Cardiac muscle cell (in vitro differentiated cells and primary cell): ENCODE data around the gene CPNE2. TPM values are rescaled to one million over a fixed set of nuclear protein-coding genes. Genes with fewer than 3 reads are reported as not detected.
"Not testable (repeated sequence)": the region's sequence is repeated elsewhere in the genome, so short reads cannot be mapped to it uniquely, and the experiment has no call there.

ENCODE experiments used
- DNase-seq, 2 donors: peaks; one replicate each; pipeline versions ENCODE4 v3.0.0 to v3.0.0-alpha.2; 2010 to 2017; ENCODE audit warnings: low read depth in 1 of 2, low spot score in 1 of 2
- H3K27ac ChIP-seq: fragments of 200-600 bp; sonication (generic); 2 replicates; pipeline ENCODE4 v1.5.1; 2016
- H3K27me3 ChIP-seq: fragments of 200-600 bp; sonication (generic); 2 replicates; pipeline ENCODE4 v1.6.0; 2016; ENCODE audit warnings: control low read depth
- H3K36me3 ChIP-seq: fragments of 200-600 bp; sonication (generic); 2 replicates; pipeline ENCODE4 v1.5.1; 2016; ENCODE audit warnings: control low read depth
- H3K4me1 ChIP-seq: fragments of 200-600 bp; sonication (generic); 2 replicates; pipeline ENCODE4 v1.8.1; 2017; ENCODE audit warnings: low read depth, mild to moderate bottlenecking, mixed run types
- H3K4me3 ChIP-seq: fragments of 200-600 bp; sonication (generic); 2 replicates; pipeline ENCODE4 v1.5.1; 2016; ENCODE audit warnings: mild to moderate bottlenecking
- H3K9me3 ChIP-seq: fragments of 200-600 bp; sonication (generic); 2 replicates; pipeline ENCODE4 v1.5.1; 2017; ENCODE audit warnings: low read depth, mild to moderate bottlenecking, control low read depth
- polyA plus RNA-seq: library from polyadenylated mRNA; unstranded; fragments of >200 nt; fragmentation: Nextera tagmentation; extraction: Ambion mirVana; gene quantifications from 2 replicates; pipeline ENCODE4 v1.2.1, GENCODE V29; 2016
- total RNA-seq: library from RNA; depleted of rRNA; stranded (reverse); fragments of >200 nt; gene quantifications from 2 replicates; pipeline ENCODE4 v1.2.3, GENCODE V29; 2016
- TF ChIP-seq, protein P1 (sequence below): IDR thresholded peaks from 2 replicates; pipeline ENCODE4 v1.5.1; 2012; ENCODE audit warnings: low read depth, mild to moderate bottlenecking, low read length

CPNE2 gene
- total and polyA plus RNA-seq, 2 experiments from 2014 or later, result 25.5 to 43.0 TPM

DNA sequence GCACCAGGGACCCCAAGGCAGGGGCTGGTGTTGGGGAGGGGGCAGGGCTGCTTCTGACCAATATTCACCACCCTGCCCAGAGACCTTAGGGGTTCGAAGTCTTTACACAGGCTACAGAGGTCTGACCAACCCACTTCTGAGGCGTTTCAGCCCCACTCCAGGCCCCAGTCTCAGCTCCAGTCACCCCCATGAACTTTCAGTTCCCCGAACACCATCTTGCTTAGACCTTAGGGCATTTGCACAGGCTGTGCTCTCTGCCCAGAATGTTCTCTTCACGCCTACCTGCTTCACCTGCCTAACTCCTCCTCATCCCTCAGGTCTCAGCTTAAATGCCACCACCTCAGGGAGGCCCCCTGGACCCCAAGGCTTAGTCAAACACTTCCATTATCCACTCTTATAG lies 25.8 kb upstream of the CPNE2 start:
- H3K9me3 ChIP-seq, result no peaks in the 10 kb centered on the region
- TF ChIP-seq, protein P1, sequence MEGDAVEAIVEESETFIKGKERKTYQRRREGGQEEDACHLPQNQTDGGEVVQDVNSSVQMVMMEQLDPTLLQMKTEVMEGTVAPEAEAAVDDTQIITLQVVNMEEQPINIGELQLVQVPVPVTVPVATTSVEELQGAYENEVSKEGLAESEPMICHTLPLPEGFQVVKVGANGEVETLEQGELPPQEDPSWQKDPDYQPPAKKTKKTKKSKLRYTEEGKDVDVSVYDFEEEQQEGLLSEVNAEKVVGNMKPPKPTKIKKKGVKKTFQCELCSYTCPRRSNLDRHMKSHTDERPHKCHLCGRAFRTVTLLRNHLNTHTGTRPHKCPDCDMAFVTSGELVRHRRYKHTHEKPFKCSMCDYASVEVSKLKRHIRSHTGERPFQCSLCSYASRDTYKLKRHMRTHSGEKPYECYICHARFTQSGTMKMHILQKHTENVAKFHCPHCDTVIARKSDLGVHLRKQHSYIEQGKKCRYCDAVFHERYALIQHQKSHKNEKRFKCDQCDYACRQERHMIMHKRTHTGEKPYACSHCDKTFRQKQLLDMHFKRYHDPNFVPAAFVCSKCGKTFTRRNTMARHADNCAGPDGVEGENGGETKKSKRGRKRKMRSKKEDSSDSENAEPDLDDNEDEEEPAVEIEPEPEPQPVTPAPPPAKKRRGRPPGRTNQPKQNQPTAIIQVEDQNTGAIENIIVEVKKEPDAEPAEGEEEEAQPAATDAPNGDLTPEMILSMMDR, result no peak
- no peak for DNase-seq
- no peak overlapping the region for H3K4me3 ChIP-seq
- no peaks in the 10 kb centered on the region for H3K27me3 ChIP-seq
- H3K27ac ChIP-seq, result no peak overlapping the region
- no peaks in the 10 kb centered on the region for H3K4me1 ChIP-seq
- no peaks in the 10 kb centered on the region for H3K36me3 ChIP-seq

DNA sequence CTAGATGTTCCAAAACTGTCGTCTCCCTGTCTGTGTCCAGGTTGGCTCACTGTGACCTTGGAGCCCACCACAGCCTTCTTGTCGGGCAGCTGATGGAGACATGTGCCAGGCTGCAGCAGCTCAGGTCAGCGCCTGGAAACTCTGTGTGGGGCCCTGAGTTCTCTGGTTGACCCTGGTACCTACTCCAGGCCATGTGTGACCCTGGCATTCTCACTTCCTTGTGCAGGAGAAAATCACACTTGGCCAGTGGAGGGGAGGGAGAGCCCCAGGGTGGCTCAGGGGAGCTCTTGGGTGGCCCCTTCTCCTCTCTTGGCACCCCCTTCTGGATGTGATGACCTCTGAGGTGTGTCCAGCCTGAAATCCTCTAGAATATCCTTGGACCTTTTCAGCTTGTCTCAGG lies 25.0 kb upstream of the CPNE2 start:
- H3K4me3 ChIP-seq, result no peak overlapping the region
- no peak overlapping the region for H3K27ac ChIP-seq
- TF ChIP-seq, protein P1, result no peak
- no peaks in the 10 kb centered on the region for H3K27me3 ChIP-seq
- no peaks in the 10 kb centered on the region for H3K36me3 ChIP-seq
- H3K4me1 ChIP-seq, result no peaks in the 10 kb centered on the region
- no peak for DNase-seq
- no peaks in the 10 kb centered on the region for H3K9me3 ChIP-seq

DNA sequence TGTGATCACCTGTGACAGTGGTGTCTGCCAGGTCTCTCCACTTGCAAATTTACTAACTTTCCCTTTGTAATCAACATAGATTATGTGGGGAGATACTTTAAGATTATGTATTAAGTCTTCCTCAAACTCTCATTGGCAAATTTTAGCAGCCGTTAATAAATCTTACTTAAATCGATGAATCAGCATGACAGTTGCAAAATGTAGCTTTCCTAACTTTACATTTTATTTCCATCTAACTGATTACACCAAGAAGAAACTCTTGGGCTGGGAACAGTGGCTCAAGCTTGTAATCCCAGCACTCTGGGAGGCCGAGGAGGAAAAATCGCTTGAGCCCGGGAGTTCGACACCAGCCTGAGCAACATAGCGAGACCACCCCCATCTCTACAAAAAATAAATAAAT lies 23.3 kb upstream of the CPNE2 start:
- no peak overlapping the region for H3K4me3 ChIP-seq
- H3K36me3 ChIP-seq, result no peaks in the 10 kb centered on the region
- no peaks in the 10 kb centered on the region for H3K4me1 ChIP-seq
- no peak for DNase-seq
- no peak overlapping the region for H3K27ac ChIP-seq
- H3K9me3 ChIP-seq, result no peaks in the 10 kb centered on the region
- no peaks in the 10 kb centered on the region for H3K27me3 ChIP-seq
- TF ChIP-seq, protein P1, result no peak

DNA sequence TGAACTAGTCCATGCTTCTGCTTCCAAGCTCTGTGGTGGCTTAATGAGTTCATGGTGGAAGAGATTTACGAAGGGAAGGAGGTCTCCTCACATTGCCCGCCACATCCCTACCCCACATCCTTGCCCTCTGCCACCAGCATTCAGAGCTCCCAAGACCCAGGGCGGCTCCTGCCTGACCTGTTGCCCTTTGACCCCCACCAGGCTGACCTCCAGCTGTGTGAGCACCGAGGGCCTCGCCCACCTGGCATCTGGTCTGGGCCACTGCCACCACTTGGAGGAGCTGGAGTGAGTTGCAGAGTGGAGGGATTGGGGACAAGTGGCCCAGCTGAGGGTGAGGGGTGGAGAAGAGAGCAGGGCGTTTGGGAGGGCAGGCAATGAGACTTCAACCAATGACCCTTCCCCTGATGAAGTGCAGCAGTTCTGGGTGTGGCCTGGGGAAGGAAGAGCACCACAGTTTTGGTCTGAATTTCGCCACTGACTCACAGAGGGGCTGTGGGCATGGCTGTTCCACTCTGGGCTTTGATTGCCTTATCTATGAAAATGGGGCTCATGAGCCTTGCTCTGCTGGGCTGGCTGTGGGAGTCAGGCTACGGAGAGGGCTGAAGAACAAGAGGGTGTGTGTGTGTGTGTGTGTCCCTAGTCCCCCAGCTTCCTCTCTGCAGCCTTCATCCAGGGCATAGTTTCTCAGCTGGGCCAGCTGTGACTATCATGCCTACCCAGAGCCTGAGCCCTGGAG lies 22.6 kb upstream of the CPNE2 start:
- no peak for DNase-seq
- TF ChIP-seq, protein P1, result no peak
- no peak overlapping the region for H3K27ac ChIP-seq
- no peaks in the 10 kb centered on the region for H3K9me3 ChIP-seq
- H3K27me3 ChIP-seq, result no peaks in the 10 kb centered on the region
- H3K36me3 ChIP-seq, result no peaks in the 10 kb centered on the region
- H3K4me3 ChIP-seq, result no peak overlapping the region
- no peaks in the 10 kb centered on the region for H3K4me1 ChIP-seq

DNA sequence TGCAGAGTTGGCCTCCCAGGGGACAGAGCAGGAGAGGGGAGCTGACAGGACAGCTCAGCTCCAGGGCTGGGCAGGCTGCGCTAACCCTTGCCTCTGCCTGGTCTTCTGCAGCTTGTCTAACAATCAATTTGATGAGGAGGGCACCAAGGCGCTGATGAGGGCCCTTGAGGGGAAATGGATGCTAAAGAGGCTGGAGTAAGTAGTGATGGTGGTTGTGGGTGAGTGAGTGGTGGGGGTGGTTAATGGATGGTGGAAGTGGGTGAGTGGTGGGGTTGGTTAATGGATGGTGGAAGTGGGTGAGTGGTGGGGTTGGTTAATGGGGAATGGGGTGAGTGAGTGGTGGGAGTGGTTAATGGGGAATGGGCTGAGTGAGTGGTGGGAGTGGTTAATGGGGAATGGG lies 22.0 kb upstream of the CPNE2 start:
- H3K9me3 ChIP-seq, result no peaks in the 10 kb centered on the region
- H3K4me1 ChIP-seq, result no peaks in the 10 kb centered on the region
- H3K27me3 ChIP-seq, result no peaks in the 10 kb centered on the region
- H3K36me3 ChIP-seq, result no peaks in the 10 kb centered on the region
- H3K4me3 ChIP-seq, result no peak overlapping the region
- TF ChIP-seq, protein P1, result no peak
- no peak for DNase-seq
- no peak overlapping the region for H3K27ac ChIP-seq

DNA sequence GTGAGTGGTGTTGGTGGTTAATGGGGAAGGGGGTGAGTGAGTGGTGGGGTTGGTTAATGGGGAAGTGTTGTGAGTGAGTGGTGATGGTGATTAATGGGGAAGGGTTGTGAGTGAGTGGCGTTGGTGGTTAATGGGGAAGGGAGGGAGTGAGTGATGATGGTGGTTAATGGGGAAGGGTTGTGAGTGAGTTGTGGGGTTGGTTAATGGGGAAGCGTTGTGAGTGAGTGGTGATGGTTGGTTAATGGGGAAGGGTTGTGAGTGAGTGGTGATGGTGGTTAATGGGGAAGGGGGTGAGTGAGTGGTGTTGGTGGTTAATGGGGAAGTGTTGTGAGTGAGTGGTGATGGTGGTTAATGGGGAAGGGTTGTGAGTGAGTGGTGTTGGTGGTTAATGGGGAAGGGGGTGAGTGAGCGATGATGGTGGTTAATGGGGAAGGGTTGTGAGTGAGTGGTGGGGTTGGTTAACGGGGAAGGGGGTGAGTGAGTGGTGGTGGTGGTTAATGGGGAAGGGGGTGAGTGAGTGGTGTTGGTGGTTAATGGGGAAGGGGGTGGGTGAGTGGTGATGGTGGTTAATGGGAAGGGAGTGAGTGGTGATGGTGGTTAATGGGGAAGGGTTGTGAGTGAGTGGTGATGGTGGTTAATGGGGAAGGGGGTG lies 21.2 kb upstream of the CPNE2 start:
- not testable (repeated sequence) for H3K4me1 ChIP-seq, H3K27me3 ChIP-seq, H3K36me3 ChIP-seq, H3K27ac ChIP-seq, H3K4me3 ChIP-seq, DNase-seq, H3K9me3 ChIP-seq
